ENCODE results near the gene IP6K3. TPM values are rescaled to one million over a fixed set of nuclear protein-coding genes. Genes with fewer than 3 reads are reported as not detected.

IP6K3 gene
- total RNA-seq, 1 experiment from 2014 or later = 88.2 TPM

DNA sequence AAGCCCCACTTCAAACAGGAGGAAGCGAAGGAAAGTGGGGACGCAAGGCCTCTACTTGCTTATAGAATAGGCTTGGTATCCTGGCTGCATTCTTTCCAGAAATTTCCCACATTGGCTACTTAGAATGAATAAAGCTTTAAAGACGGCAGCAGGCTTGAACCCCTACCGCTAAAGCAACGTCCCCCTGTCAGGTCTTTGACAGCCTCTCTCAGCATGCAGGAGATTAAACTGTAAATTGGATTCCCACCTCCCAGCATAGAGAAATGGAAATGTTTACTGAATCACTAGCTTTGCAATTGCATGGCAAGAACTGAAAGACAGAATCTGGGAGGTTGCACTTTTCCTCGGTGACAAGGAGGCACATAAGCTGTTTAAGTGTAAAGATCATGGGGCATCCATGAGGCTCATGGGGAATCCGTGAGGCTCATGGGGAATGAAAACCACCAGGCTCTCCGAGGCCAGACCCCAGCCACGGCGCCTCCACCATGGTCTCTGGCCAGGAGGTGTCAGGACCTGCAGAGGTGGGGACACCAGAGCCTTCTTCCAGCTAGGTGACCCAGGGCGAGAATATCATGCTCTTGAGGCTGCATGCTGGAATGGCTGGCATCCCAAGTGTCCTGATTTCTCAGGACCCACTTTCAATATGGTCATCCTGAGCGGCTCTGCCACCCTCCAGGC lies 31.9 kb upstream of the IP6K3 start:
- no peak for DNase-seq (ENCODE audit: low read depth)

DNA sequence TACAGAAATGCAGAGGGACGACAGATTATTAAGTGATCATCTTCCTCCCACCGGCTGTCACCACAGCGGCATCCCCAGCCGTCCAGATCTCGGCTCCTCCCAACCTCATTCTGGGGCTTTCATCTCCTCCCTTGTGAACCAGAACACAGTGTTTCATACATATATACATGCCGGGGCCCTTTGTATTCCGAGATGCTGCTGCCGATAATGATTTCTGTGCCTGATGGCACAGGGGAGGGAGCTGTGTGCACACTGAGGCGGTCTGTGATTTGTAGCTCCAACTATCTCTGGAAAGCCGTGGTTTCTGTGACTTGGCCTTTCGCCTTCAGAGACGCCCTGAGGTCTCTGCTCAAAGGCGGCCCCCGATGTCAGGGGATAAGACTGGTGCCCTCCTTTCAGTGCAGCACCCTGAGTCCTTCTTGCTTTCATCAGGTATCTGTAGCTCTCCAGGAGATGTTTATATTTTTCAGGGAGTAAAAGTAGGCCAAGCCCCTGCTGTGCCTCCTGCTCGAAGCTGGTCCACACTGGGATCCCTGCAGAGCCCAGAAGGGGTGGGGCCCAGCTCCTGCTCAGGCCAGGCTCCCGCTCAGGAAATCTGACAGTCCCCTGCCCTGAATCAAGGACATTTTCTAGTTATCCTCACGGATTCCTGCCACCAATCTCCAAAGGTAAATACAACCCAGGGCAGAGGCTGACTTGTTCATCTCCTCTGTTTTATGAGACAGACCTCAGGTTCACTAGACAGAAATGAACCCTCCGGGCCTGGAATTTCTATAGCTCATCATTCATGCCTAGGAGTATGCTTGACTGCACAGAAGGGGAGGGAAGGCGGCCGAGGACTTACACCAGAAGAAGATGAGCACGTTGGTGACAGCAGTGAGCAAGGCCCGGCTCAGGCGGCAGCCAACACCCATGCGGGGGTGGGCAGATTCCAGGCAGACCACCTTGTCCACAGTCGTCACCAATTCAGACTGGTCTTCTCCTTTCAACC lies 31.0 kb upstream of the IP6K3 start:
- DNase-seq (ENCODE audit: low read depth) = no peak

DNA sequence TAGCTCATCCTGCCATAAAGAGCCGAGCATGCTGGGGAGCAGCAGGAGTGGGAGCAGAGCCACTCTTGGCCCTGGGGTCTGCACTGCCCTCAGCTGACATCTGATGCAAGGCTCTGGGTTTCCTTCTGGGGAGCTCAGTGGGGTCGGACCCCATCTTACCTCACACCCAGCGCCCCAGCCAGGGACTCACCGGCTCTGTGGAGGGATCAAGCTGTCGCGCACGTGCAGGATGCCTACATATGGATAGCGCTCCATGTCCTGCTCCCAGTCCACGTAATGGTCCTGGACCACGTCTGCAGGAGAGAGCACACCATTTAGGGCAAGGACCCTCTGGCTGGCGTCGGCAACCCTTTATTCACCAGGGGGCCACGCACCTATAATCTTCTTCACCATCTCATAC lies 30.1 kb upstream of the IP6K3 start:
- no peak for DNase-seq (ENCODE audit: low read depth)

DNA sequence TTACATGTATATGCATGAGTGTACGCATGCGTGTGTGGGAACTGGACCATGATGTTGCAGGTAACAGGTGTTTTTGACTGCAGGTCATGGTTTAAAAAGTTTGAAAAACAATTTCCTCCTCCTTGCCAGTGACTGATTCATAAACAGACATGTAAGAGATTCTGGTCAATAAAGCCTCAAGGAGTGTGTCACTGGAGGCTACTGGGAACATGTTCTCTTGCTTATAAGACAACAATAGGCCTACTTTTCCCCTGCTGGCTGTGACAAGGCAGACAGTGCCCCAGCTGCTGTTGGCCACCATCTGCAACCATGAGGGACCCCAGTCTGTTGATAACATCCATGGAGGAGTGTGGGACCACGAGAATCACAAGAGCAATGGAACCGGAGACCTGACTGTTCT lies 29.5 kb upstream of the IP6K3 start:
- no peak for DNase-seq (ENCODE audit: low read depth)

DNA sequence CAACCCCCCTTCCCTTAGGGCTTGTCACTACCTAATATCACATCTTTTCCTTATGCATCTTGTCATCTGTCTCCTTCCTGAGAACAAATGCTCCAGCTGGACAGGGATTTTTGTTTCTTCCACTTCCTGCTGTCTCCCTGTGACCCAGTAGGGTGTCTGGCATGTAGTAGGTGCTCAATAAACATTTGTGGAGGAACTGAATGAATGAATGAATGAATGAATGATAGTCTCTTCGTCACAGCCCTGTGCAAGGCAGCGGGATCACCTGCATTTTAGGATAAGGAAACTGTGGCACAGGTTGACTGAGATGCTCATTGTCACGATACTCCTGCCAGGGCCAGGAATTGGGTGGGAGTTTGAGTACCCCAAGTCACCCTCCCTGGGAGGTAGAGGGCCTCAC lies 28.1 kb upstream of the IP6K3 start:
- no peak for DNase-seq (ENCODE audit: low read depth)

DNA sequence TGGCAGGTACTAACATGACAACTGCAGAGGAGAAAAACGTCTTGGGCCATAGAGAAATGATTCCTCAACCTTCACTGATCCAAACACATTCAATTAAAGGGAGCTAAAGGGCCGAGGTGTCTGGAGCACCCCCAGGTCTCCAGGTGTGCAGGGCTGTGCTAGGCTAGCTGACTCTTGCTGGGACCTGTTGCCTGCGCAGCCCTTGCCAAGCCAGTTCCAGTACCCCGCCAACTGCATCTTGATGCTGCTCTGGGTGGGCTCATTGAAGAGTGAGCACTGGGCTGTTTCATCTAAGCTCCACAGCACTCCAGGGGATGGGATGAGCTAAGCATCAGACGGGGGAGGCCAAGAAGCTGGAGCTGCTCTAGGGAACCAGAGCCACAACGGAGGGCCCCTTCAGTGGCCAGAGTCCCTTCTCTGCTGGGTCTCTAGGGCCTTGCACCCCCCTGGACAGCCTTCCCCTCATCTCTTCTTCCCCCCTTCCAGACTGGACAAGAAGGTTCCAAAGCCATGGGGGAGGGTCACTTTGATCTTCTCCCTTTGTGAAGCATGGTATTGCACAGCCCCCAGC lies 26.3 kb upstream of the IP6K3 start:
- DNase-seq (ENCODE audit: low read depth) = no peak

DNA sequence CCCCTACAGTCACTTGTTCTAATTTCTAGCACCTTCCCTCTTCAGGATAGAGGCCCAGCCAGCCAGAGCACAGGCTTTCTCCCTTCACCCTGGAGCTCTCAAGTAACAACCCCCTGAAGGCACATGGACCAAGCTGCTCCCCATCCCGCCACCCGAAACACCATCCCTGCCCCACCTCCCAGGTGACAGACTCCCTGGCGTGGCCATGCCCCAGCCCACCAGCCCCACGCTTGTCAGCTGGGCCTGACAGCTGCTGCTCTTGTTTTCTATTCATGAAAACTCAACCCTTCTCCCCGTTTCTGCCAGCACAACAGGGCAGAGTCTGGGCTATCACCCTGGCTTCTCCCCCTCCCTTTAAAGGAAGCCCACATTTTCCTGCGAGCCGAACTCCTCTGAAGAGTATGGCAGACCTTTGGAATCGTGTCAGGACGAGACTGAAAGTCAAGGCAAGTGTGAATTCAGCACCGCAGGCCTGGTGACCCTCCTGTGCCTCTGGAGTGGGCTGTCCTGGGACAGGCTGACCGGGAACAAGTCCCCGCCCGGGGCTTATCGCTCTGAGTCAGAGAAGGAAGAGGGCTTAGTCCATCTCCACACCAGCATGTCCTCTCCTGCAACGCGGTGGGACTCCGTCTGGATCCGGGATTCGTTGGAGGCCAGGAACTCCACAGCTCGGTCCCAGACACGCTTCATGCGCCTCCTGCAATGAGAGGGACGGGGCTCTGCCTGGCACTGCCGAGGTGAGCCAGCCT lies 25.6 kb upstream of the IP6K3 start:
- peak; percentile 39 for DNase-seq (ENCODE audit: low read depth)

DNA sequence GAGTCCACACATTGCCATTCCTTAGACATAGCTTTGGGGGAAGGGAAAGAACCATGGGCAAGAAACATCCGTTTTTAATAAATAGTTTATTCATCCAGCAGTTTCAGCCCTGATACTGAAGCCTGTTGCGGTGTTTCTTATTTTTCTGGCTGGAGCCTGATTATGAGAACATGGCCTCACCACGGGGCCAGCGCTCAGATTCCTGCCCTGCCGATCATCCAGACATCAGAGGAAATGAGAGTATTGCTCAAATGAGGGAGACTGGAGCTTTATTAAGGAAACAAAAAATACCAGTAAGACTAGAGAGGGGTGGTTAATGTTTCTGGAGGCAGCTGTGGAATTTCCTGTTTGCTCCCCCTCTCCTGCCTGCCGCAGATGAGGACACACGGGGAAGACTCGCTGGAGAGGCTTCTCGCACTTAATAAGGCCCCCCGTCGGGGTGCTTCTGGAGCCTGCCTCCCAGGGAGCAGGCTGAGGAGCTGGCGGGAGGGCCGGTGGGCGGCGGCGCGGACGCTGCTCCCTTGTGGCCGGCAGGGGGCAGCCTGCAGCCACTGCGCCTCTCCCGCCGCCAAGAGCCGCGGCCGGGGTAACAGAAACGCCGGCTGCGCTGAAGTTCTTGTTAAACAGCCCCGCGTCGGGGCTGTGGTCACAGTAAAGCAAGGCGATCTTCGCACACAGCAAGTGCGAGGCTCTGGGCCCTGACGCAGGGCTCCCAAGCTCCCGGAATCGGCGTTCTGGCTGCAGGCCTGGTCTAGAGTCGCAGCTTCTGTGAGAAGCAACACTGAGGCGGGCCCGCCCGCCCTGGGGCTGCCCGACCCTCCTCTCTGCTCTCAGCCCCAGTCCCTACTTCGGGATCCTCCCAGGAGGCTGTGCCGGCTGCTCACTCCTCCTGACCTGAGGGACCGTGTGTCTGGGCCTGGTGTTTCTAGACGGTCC lies 24.7 kb upstream of the IP6K3 start:
- DNase-seq (ENCODE audit: low read depth) = peak; percentile 92

DNA sequence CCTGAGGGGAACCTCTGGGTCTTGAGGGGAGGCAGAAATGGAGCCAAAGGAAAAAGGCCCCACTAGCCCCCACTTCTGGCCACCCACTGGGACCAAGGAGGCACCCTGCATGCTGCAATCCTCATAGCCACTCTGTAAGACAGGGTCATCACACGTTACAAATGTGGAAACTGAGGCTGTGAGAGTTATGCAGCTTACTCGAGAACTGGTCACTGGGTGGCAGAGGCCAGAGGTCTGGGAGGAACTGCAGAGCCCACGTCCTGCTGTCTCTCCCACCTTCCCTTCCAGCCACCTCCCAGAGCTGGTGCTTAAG lies 24.1 kb upstream of the IP6K3 start:
- no peak for DNase-seq (ENCODE audit: low read depth)

DNA sequence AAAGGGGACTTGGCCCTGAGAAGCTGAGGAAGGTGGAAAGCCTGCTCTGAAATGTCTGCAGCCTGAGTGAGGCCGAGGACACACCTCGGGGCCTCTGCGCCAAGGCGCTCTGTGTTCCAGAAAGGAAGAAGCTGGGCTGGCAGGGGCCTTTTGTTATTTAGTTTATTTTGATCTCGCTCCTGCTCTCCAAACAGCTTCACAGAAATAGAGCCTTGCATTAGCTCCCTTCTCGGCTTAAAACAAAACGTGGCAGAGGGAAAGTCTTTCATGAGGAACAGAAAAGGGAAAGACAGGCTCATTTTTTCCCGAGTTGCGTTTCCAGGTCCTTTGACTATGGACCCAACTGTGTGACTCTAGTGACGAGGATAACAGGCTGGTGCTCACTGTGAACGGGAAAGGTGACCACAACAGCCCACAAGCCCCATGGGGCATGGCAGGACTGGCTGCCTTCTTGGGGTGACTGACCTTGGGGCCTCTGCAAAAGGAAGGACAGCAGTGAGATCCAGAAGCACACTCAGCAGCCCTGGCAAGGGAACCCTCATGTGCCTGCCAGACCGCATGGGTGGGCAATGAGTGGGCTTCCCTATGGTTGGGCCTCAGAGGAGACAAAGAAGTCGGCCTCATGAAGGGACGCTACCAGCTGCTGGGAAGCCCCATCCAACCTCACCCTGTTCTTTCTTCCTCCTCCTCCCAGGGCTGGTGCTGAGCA lies 23.6 kb upstream of the IP6K3 start:
- no peak for DNase-seq (ENCODE audit: low read depth)

DNA sequence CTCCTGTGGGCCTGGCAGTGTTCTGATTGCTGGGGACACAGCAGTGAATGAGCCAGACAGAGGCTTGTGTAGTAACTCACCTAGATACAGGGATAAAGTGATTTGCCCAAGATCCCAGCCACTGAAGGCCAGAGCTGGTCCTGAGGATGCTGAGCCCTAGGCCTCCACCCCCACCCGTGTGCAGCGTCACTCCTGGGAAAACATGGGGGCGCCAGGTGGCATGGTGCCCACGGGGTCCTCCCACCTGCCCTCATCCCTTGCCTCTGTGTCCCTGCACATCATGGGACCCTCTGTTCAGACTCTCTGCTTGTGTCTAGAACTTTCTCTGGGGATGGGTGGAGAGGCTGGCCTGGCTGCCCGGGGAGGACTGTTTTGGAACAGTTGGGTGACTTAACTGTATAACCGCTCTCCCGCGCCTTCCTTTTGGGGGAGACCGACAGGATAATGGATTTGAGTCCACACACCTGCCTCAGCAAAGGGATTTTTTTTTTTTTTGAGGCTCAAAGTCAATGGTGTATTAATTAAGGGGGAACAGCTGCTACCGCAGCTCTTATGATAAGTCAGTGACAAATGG lies 22.6 kb upstream of the IP6K3 start:
- DNase-seq (ENCODE audit: low read depth) = no peak

DNA sequence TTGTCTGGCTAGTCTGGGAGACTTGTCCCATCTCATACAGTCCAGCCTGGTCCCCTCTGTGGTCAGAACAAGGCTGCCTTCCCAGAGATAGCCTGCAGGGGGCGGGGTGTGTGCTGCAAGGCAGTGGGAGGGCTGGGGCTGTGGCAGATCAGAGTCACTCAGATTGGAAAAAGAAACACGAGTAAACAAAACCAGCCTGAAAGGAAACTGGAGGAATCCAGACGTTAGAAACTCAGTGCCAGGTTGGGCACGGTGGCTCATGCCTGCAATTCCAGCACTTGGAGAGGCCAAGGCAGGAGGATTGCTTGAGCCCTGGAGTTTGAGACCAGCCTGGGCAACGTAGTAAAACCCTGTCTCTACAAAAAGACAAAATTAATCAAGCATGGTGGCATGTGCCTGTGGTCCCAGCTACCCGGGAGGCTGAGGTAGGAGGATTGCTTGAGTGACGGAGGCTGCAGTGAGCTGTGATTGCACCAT lies 22.0 kb upstream of the IP6K3 start:
- peak; percentile 78 for DNase-seq (ENCODE audit: low read depth)

DNA sequence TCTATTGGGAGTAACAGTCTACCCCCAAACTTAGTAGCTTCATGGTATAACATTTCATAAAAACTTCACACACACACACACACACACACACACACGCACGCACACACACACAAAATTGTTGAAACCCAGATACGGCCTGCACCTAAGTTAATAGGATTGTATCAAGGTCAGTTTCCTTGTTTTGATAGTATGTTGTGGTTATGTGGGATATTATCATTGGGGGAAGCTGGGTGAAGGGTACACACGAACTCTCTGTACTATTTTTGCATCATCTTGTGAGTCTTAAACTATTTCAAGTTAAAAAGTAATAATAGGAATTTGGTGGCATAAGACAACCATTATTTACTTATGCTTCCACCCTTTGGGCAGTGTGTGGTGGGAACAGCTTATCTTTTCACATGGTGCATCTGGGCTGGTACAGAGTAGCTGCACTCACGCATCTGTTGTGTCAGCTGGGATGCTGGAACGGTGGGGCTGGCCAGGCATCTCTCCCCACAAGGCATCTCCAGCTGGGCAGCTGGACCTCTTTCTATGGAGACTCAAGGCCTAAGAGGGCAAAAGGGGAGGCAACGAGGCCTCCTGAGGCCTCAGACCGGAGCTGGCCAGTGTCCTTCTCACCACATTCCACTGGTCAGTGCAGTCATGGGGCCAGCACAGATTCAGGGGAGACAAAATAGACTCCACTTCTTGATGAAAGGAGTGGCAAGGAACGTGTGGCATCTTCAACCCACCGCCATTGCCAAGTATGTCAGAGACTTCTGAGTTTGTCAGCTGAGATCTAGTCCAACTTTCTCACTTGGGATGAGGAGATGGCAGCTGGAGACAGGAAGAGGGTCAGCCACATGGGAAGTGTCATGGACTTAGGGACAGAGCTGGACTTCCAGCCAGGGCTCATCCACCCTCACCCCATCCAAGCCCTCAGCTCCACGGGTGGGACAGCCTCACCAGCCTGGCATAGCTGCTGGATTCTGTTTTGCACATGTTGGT lies 20.5 kb upstream of the IP6K3 start:
- DNase-seq (ENCODE audit: low read depth) = peak; percentile 38

DNA sequence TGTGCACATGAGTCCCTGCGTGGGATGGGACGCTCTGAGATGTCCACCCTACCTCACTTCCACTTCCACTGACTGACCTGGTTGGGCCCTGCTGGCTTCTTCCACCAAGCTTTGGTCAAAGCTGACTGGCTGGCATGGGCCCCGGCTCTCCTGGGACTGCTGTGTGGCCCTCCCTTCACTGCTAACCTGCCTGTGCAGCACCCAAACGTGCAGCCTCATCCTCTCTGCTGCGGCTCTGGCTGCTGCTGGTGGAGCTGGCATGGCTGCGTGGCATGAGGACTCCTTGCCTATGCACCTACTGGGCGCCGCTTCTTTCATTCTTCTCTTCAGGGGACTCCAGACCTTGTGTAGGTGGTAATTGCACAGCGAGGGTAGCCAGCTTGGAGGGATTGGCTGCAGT lies 18.7 kb upstream of the IP6K3 start:
- no peak for DNase-seq (ENCODE audit: low read depth)

DNA sequence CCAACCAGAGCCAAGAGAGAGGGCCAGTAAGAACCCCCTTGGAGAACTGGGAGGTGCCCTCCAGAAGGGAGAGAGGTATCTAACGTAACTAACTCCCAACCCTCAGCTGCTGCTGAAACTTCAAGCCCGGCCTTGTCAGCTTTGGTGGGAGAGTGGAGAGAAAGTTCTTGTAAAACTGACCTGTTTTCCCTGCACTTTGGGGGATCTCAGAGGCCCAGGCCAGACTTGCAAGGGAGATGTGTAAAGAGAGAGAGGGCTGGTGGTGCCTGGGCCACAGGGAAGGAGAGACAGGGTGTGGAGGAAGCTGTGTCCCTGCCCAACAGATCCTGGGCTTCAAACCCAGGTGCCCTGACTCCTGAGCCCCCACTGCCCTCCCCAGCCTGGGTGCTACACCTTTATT lies 17.3 kb upstream of the IP6K3 start:
- DNase-seq (ENCODE audit: low read depth) = no peak

DNA sequence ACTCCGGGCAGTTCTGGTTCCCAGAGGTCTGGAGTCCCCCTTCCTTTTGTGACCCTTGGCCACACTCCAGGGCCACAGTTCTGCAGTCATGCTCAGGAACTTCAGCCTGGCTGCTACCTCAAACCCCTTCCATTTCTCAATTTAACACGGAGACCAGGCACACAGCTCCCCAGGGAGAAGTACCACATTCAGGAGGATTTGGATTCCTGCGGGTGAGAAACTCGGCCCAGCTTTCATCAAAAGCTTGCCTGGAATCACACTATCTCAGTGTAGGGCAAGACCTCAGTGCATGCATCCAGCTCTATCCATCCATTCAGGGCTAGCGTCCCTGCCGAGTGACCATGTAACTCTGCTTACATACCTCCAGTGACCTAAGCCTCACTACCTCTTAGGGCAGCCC lies 16.8 kb upstream of the IP6K3 start:
- no peak for DNase-seq (ENCODE audit: low read depth)

DNA sequence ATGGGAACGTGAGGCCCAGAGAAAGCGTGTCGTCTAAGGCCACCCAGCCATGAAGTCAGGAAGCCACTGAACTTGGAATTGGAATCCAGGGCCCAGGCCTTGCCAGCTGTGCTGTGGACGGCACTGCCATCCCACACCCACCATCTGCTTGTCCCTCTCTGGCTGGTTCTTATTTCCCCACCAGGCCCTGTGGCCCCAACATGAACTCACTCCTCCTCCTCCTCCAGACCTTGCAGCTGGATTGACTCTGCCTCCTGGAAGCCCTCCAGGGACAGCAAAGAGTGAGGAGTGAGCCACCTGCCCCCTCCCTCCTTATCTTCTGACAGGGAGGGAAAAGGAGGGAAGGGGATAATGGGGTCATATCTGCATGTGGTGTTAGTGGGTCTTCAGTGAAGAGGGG lies 16.0 kb upstream of the IP6K3 start:
- DNase-seq (ENCODE audit: low read depth) = no peak

DNA sequence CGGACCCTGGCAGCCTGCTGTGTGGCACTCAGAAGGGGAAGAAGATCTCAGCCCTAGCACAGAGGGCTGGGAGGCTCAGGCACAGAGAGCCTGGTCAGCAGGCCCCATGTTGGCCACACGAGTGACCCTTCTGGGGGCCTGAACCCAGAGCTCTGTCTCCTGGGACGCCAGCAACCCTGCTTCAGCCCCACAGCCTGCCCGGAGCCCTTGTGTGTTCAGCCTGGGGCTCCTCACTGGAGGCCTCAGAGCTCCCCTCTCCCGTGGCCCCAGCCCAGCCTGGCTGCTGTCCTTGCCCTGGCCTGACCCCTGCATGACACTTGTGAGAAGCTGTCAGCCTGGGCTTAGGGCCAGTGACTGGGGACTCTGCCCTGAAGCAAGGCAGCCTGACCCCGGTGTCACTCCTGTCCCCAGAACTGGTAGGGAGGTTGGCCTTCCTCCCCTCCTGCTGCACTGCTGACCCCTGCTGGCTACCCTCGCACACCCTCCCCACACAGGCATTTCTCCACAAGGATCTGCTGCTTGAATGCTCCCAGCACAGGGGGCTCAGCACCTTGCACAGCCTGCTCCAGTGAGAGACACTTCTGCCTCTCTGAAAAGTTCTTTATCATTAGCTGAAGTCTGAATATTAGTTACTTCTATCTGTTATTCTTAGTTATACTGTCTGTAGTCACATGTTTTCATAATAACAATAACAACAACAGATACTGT lies 15.4 kb upstream of the IP6K3 start:
- DNase-seq (ENCODE audit: low read depth) = peak; percentile 54
